Immature natural killer cell (primary cell): Measurements from ENCODE around the gene MAT1A. TPM values are rescaled to one million over a fixed set of nuclear protein-coding genes. Genes with fewer than 3 reads are reported as not detected.

Experiments
- DNase-seq, 3 donors: peaks; one replicate each; pipeline ENCODE4 v3.0.0; 2022; ENCODE audit warnings: mixed read lengths in 1 of 3
- H3K27ac Mint-ChIP-seq, 6 donors: one replicate each; pipeline ENCODE4 v1.8.0; 2020; ENCODE audit warnings: mixed read lengths in 6 of 6, mild to moderate bottlenecking in 5 of 6, inconsistent platforms in 4 of 6, moderate library complexity in 3 of 6
- H3K27me3 Mint-ChIP-seq, 3 donors: one replicate each; pipeline ENCODE4 v1.8.0; 2020 to 2021; ENCODE audit warnings: low read depth in 3 of 3, mild to moderate bottlenecking in 3 of 3, mixed read lengths in 3 of 3, moderate library complexity in 3 of 3, inconsistent platforms in 1 of 3
- H3K36me3 Mint-ChIP-seq, 3 donors: one replicate each; pipeline ENCODE4 v1.8.0; 2020; ENCODE audit warnings: mixed read lengths in 3 of 3, inconsistent platforms in 2 of 3, mild to moderate bottlenecking in 2 of 3
- H3K4me1 Mint-ChIP-seq, 2 donors: one replicate each; pipeline ENCODE4 v1.8.0; 2020; ENCODE audit warnings: inconsistent platforms in 2 of 2, mild to moderate bottlenecking in 2 of 2, mixed read lengths in 2 of 2, moderate library complexity in 1 of 2
- H3K4me3 Mint-ChIP-seq, 5 donors: one replicate each; pipeline ENCODE4 v1.8.0; 2020; ENCODE audit warnings: mild to moderate bottlenecking in 5 of 5, mixed read lengths in 5 of 5, inconsistent platforms in 3 of 5, moderate library complexity in 3 of 5
- H3K9me3 Mint-ChIP-seq, 6 donors: one replicate each; pipeline ENCODE4 v1.8.0; 2020; ENCODE audit warnings: mild to moderate bottlenecking in 6 of 6, mixed read lengths in 6 of 6, inconsistent platforms in 4 of 6, moderate library complexity in 3 of 6
- polyA plus RNA-seq, 3 donors: library from polyadenylated mRNA; unstranded; fragments of 300-500 nt; fragmentation: Illumina TruSeq; gene quantifications; one replicate each; pipeline ENCODE4 v1.2.3, GENCODE V29; 2021

Gene MAT1A
- polyA plus RNA-seq, 3 donors from 2014 or later = not detected

GRCh38 chr10:80278480-80278879, 11.0 kb downstream of the MAT1A start:
- Mint-ChIP-seq H3K36me3 (no peaks in the 10 kb centered on the region), H3K27ac (no peak overlapping the region), H3K4me3 (no peak overlapping the region), H3K27me3 (peaks cover 1 to 3% (median 3%) of the 10 kb centered on the region in 3 donors), H3K4me1 (no peaks in the 10 kb centered on the region), H3K9me3 (no peaks in the 10 kb centered on the region)
- DNase-seq = no peak

- Mint-ChIP-seq H3K4me3 (no peak overlapping the region), H3K4me1 (no peaks in the 10 kb centered on the region), H3K36me3 (no peaks in the 10 kb centered on the region), H3K9me3 (no peaks in the 10 kb centered on the region), H3K27me3 (peaks cover 1 to 3% (median 3%) of the 10 kb centered on the region in 3 donors), H3K27ac (no peak overlapping the region)
- no peak for DNase-seq
Observed at GRCh38 chr10:80277567-80278250, 11.7 kb downstream of the MAT1A start.

DNA sequence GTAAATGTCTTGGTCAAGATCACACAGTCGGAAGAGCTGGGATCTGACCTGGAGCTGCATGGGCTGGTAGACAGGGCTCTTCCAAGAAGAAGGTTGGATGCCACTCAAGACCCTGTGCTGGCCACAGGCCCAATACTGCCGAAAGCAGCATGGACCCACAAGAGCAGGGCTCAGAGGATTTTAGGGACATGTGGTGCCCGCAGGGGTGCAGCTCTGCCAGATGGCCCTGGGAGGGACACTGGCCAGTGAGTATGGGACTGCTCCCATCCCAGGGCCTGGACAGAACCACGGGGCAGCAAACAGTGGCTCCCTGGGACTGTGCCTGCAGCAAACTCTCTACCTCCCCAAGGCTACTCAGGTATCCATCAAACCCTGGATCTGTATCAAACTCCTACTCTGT, 12.4 kb downstream of the MAT1A start:
- Mint-ChIP-seq H3K36me3 (no peaks in the 10 kb centered on the region), H3K27me3 (peaks cover 1 to 3% (median 3%) of the 10 kb centered on the region in 3 donors), H3K9me3 (no peaks in the 10 kb centered on the region), H3K27ac (no peak overlapping the region), H3K4me1 (no peaks in the 10 kb centered on the region), H3K4me3 (no peak overlapping the region)
- no peak for DNase-seq

- Mint-ChIP-seq H3K27me3 (peaks cover 0 to 3% (median 1%) of the 10 kb centered on the region in 3 donors), H3K36me3 (no peaks in the 10 kb centered on the region), H3K4me1 (no peaks in the 10 kb centered on the region), H3K4me3 (no peak overlapping the region), H3K27ac (no peak overlapping the region), H3K9me3 (no peaks in the 10 kb centered on the region)
- no peak for DNase-seq
Observed at GRCh38 chr10:80276335-80276734, 13.1 kb downstream of the MAT1A start.

GRCh38 chr10:80275756-80276155, 13.7 kb downstream of the MAT1A start:
- Mint-ChIP-seq H3K9me3 (no peaks in the 10 kb centered on the region), H3K27me3 (peaks cover 0 to 3% (median 1%) of the 10 kb centered on the region in 3 donors), H3K27ac (no peak overlapping the region), H3K36me3 (no peaks in the 10 kb centered on the region), H3K4me3 (no peak overlapping the region), H3K4me1 (no peaks in the 10 kb centered on the region)
- DNase-seq = no peak

- H3K9me3 Mint-ChIP-seq = no peaks in the 10 kb centered on the region
- H3K36me3 Mint-ChIP-seq = no peaks in the 10 kb centered on the region
- no peaks in the 10 kb centered on the region for H3K4me1 Mint-ChIP-seq
- H3K4me3 Mint-ChIP-seq = no peak overlapping the region
- no peak for DNase-seq
- peaks cover 0 to 3% (median 1%) of the 10 kb centered on the region in 3 donors for H3K27me3 Mint-ChIP-seq
- no peak overlapping the region for H3K27ac Mint-ChIP-seq
Observed at GRCh38 chr10:80275135-80275498, 14.3 kb downstream of the MAT1A start.

GRCh38 chr10:80274396-80275134, 14.9 kb downstream of the MAT1A start:
- no peak for DNase-seq
- Mint-ChIP-seq H3K36me3 (no peaks in the 10 kb centered on the region), H3K27me3 (peaks cover 0 to 3% (median 1%) of the 10 kb centered on the region in 3 donors), H3K4me3 (no peak overlapping the region), H3K4me1 (no peaks in the 10 kb centered on the region), H3K9me3 (no peaks in the 10 kb centered on the region), H3K27ac (no peak overlapping the region)

- Mint-ChIP-seq H3K36me3 (no peaks in the 10 kb centered on the region), H3K27me3 (peaks cover 1 to 6% (median 5%) of the 10 kb centered on the region in 3 donors), H3K27ac (no peak overlapping the region), H3K4me3 (no peak overlapping the region), H3K4me1 (no peaks in the 10 kb centered on the region), H3K9me3 (no peaks in the 10 kb centered on the region)
- no peak for DNase-seq
Observed at GRCh38 chr10:80273523-80274170, 15.8 kb downstream of the MAT1A start.

DNA sequence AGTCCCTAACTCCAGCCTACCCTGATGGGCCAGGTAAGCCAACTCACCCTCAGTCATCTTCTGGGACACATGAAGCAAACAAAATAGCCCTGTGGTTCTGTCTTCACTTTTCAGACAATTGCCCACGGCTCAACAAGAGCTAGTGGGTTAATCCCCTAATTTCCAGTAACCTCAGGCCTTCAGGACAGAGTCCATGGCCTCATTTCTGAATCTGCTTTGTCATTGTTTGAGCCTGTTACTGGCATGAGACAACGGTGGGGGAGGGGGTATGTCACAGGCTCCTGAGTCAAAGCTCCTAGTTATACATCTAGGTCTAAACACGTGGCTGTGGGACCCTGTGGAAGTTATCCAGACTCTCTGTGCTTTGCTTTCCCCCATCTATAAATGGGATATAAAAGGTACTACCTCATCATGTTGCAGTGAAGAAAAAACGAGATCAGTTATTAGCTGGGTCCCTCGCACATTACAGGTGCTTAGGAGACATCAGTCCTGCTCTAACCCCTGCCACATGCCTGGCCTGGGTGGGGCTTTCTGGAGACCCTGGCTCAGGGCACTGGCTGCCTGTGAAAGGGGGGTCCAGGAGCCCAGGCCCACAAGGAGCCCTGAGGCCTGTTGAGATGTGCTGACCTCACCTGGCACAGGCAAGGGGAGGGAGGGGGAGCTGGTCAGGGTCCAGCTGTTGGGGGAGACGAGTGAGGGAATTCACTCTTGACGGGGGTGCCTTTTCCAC, 16.5 kb downstream of the MAT1A start:
- no peak overlapping the region for H3K27ac Mint-ChIP-seq
- no peaks in the 10 kb centered on the region for H3K4me1 Mint-ChIP-seq
- H3K9me3 Mint-ChIP-seq = no peaks in the 10 kb centered on the region
- peaks cover 1 to 6% (median 5%) of the 10 kb centered on the region in 3 donors for H3K27me3 Mint-ChIP-seq
- no peak overlapping the region for H3K4me3 Mint-ChIP-seq
- H3K36me3 Mint-ChIP-seq = no peaks in the 10 kb centered on the region
- no peak for DNase-seq

DNA sequence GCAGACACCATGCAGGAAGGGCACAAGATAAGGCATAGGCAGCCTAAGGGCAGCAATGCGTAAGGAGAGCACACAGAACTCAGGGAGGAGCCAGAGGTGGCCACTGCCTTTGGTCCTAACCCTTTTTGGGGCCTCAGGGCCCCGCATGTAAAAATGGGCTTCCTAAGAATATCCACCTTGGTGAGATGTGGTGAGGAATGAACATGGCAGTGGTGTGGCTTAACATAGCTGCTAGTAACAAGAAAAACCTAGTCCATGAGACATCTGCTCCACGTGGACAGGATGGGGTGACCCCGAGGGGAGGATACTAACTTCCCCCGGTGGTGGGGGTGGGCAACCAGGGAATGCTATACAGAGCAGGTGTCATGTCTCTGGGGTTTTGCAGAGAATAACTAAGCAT, 18.0 kb downstream of the MAT1A start:
- Mint-ChIP-seq H3K27me3 (peaks cover 1 to 6% (median 5%) of the 10 kb centered on the region in 3 donors), H3K36me3 (no peaks in the 10 kb centered on the region), H3K4me3 (no peak overlapping the region), H3K9me3 (no peaks in the 10 kb centered on the region), H3K4me1 (no peaks in the 10 kb centered on the region), H3K27ac (no peak overlapping the region)
- no peak for DNase-seq

GRCh38 chr10:80270887-80271286, 18.6 kb downstream of the MAT1A start:
- Mint-ChIP-seq H3K4me1 (no peaks in the 10 kb centered on the region), H3K36me3 (no peaks in the 10 kb centered on the region), H3K27ac (no peak overlapping the region)

GRCh38 chr10:80268938-80269588, 20.4 kb downstream of the MAT1A start:
- Mint-ChIP-seq H3K36me3 (no peaks in the 10 kb centered on the region), H3K4me1 (no peaks in the 10 kb centered on the region), H3K4me3 (no peak overlapping the region), H3K27me3 (peaks cover 0 to 6% (median 3%) of the 10 kb centered on the region in 3 donors), H3K9me3 (no peaks in the 10 kb centered on the region), H3K27ac (no peak overlapping the region)
- no peak for DNase-seq

More at GRCh38 chr10:80270887-80271286, 18.6 kb downstream of the MAT1A start:
- H3K27me3 Mint-ChIP-seq = peaks cover 1 to 6% (median 3%) of the 10 kb centered on the region in 3 donors
- no peak overlapping the region for H3K4me3 Mint-ChIP-seq
- no peak for DNase-seq
- no peaks in the 10 kb centered on the region for H3K9me3 Mint-ChIP-seq

DNA sequence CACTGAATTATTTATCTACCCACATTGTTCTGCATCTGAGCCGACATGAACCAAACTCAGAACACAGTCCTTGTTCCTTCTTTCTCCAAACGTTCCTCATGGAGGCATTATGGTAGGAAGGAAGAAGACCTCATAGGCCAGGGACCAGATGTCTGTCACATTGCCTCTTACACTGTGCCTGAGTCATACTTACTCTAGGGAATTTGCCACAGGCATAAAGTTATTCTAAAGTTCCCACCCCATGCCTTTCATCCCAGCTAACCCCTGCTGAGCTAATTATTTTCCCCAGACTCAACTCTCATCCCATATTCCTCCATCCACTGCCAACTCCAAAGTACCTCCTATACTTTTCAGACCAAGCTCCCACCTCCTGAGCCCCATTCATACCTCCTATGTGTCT, 21.2 kb downstream of the MAT1A start:
- Mint-ChIP-seq H3K36me3 (no peaks in the 10 kb centered on the region), H3K4me1 (no peaks in the 10 kb centered on the region), H3K4me3 (no peak overlapping the region), H3K9me3 (no peaks in the 10 kb centered on the region), H3K27ac (no peak overlapping the region), H3K27me3 (peaks cover 0 to 6% (median 3%) of the 10 kb centered on the region in 3 donors)
- no peak for DNase-seq
